GM12878 (cell line): ENCODE data around the gene SMIM12. TPM values are rescaled to one million over a fixed set of nuclear protein-coding genes. Genes with fewer than 3 reads are reported as not detected.

ENCODE experiments used
- ATF2 ChIP-seq: IDR thresholded peaks from 2 replicates; pipeline ENCODE4 v1.6.1; 2012; ENCODE audit warnings: low read length, inconsistent platforms
- FOS ChIP-seq: IDR thresholded peaks from 3 replicates; pipeline ENCODE4 v1.6.1; 2011; ENCODE audit warnings: borderline replicate concordance; ENCODE audit not compliant: insufficient read length; ENCODE audit errors: extremely low read depth
- POLR2AphosphoS5 ChIP-seq: IDR thresholded peaks from 2 replicates; pipeline ENCODE4 v1.6.1; 2011; ENCODE audit warnings: mild to moderate bottlenecking, low read length, inconsistent platforms
- SIN3A ChIP-seq: IDR thresholded peaks from 2 replicates; pipeline ENCODE4 v1.6.1; 2012; ENCODE audit warnings: low read depth, low read length, improper control_type of control experiment
- polyA plus RNA-seq, 11 experiments: library from polyadenylated mRNA; depleted of rRNA in 4 of 11; unstranded in 6 of 11; stranded (reverse) in 5 of 11; fragments of >200 nt; fragmentation: Nextera tagmentation in 4 of 11; fragmentation: Illumina TruSeq in 1 of 11; extraction: Ambion mirVana in 4 of 11; extraction: Trizol in 1 of 11; gene quantifications; 1 replicate in 1 of 11; 2 replicates in 10 of 11; pipeline versions ENCODE4 v1.2.1 to v1.2.3, GENCODE V29; 2011 to 2016; ENCODE audit warnings: inconsistent platforms in 2 of 11, missing spikeins in 2 of 11, low read depth in 1 of 11
- total RNA-seq, 4 experiments: library from RNA; depleted of rRNA in 3 of 4; stranded (reverse); fragments of >200 nt in 3 of 4; fragmentation: Illumina TruSeq in 1 of 4; extraction: Trizol in 1 of 4; gene quantifications; 2 replicates each; pipeline versions ENCODE4 v1.2.1 to v1.2.3, GENCODE V29; 2013 to 2021
- TF ChIP-seq, protein P1 (sequence below): IDR thresholded peaks from 2 replicates; pipeline ENCODE4 v1.6.1; 2012; ENCODE audit warnings: improper control_type of control experiment, low read depth, low read length; ENCODE audit not compliant: insufficient replicate concordance

SMIM12 gene
- total and polyA plus RNA-seq, 10 of the 15 experiments (the other 5 are each of a cell fraction or from before 2014, with no cell fraction given) = 26.1 to 81.5 (median 44.1) TPM

- TF ChIP-seq, protein P1, sequence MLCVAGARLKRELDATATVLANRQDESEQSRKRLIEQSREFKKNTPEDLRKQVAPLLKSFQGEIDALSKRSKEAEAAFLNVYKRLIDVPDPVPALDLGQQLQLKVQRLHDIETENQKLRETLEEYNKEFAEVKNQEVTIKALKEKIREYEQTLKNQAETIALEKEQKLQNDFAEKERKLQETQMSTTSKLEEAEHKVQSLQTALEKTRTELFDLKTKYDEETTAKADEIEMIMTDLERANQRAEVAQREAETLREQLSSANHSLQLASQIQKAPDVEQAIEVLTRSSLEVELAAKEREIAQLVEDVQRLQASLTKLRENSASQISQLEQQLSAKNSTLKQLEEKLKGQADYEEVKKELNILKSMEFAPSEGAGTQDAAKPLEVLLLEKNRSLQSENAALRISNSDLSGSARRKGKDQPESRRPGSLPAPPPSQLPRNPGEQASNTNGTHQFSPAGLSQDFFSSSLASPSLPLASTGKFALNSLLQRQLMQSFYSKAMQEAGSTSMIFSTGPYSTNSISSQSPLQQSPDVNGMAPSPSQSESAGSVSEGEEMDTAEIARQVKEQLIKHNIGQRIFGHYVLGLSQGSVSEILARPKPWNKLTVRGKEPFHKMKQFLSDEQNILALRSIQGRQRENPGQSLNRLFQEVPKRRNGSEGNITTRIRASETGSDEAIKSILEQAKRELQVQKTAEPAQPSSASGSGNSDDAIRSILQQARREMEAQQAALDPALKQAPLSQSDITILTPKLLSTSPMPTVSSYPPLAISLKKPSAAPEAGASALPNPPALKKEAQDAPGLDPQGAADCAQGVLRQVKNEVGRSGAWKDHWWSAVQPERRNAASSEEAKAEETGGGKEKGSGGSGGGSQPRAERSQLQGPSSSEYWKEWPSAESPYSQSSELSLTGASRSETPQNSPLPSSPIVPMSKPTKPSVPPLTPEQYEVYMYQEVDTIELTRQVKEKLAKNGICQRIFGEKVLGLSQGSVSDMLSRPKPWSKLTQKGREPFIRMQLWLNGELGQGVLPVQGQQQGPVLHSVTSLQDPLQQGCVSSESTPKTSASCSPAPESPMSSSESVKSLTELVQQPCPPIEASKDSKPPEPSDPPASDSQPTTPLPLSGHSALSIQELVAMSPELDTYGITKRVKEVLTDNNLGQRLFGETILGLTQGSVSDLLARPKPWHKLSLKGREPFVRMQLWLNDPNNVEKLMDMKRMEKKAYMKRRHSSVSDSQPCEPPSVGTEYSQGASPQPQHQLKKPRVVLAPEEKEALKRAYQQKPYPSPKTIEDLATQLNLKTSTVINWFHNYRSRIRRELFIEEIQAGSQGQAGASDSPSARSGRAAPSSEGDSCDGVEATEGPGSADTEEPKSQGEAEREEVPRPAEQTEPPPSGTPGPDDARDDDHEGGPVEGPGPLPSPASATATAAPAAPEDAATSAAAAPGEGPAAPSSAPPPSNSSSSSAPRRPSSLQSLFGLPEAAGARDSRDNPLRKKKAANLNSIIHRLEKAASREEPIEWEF = no peak
- TF ChIP-seq ATF2 (no peak), POLR2AphosphoS5 (no peak), SIN3A (no peak), FOS (no peak)
Observed at GRCh38 chr1:34868230-34869049, 8.9 kb upstream of the SMIM12 start (continued).
